Activated B cell treated with CpG ODN at 0.5 μM for 24 hours (primary cell): ENCODE results near the gene TINCR. TPM values are rescaled to one million over a fixed set of nuclear protein-coding genes. Genes with fewer than 3 reads are reported as not detected.
"Not testable (repeated sequence)": the region's sequence is repeated elsewhere in the genome, so short reads cannot be mapped to it uniquely, and the experiment has no call there.

ENCODE experiments used
- ATAC-seq: fragments of 200-7000 bp; cut with Tn5 transposase; one replicate; pipeline ENCODE4 v1.10.0; 2021; ENCODE audit warnings: low read depth, mild to moderate bottlenecking, moderate library complexity
- CTCF ChIA-PET: fragments of 350-600 bp; sonication (Branson Sonifier 250); formaldehyde crosslinking; loops from one replicate; lab custom pipeline; 2021; ENCODE audit warnings: antibody characterized with exemption; lab: Charles Lee
- POLR2A ChIA-PET: fragments of 350-600 bp; sonication (Branson Sonifier 250); formaldehyde crosslinking; loops from one replicate; lab custom pipeline; 2021; ENCODE audit warnings: antibody characterized with exemption; lab: Charles Lee
- DNase-seq: peaks from one replicate; pipeline ENCODE4 v3.0.0; 2022
- H3K27ac Mint-ChIP-seq: one replicate; pipeline ENCODE4 v1.8.0; 2020; ENCODE audit warnings: mixed read lengths
- H3K27me3 Mint-ChIP-seq: one replicate; pipeline ENCODE4 v1.8.0; 2021; ENCODE audit warnings: mixed read lengths
- H3K36me3 Mint-ChIP-seq: one replicate; pipeline ENCODE4 v1.8.0; 2021; ENCODE audit warnings: low read depth, mixed read lengths
- H3K4me1 Mint-ChIP-seq: one replicate; pipeline ENCODE4 v1.8.0; 2021; ENCODE audit warnings: mixed read lengths
- H3K4me3 Mint-ChIP-seq: one replicate; pipeline ENCODE4 v1.8.0; 2020; ENCODE audit warnings: mild to moderate bottlenecking, mixed read lengths
- H3K9me3 Mint-ChIP-seq: one replicate; pipeline ENCODE4 v1.8.0; 2020; ENCODE audit warnings: mixed read lengths
- CTCF ChIP-seq: fragments of 200-600 bp; IDR thresholded peaks from one replicate; pipeline ENCODE4 v1.8.0; 2022; ENCODE audit warnings: antibody characterized with exemption, mild to moderate bottlenecking
- intact Hi-C: fragments of 100-400 bp; cut with micrococcal nuclease; formaldehyde crosslinking; loops from one replicate; pipeline ENCODE4 v1.15.1; 2024
- total RNA-seq: library from RNA; stranded (reverse); gene quantifications from 2 replicates; pipeline ENCODE4 v1.2.3, GENCODE V29; 2022

The TINCR gene
- total RNA-seq, 1 donor from 2014 or later: 1.00 TPM

- Mint-ChIP-seq H3K9me3 (peaks cover 4% of the 10 kb centered on the region), H3K4me3 (no peak overlapping the region), H3K27me3 (peaks cover 18% of the 10 kb centered on the region), H3K4me1 (no peaks in the 10 kb centered on the region), H3K36me3 (peaks cover under 1% of the 10 kb centered on the region), H3K27ac (no peak overlapping the region)
- ATAC-seq (no peak), DNase-seq (no peak)
- ChIA-PET POLR2A (no interaction called here), CTCF (no interaction called here)
- intact Hi-C loops: no loop called here
- TF ChIP-seq CTCF: no peak
These were observed 27.5 kb downstream of the TINCR start for GRCh38 chr19:5540208-5540607.

- intact Hi-C loops: no loop called here
- ChIA-PET POLR2A (no interaction called here), CTCF (no interaction called here)
- no peak for TF ChIP-seq CTCF
- H3K4me3 Mint-ChIP-seq: no peak overlapping the region
- DNase-seq (no peak), ATAC-seq (no peak)
- peaks cover 19% of the 10 kb centered on the region for H3K9me3 Mint-ChIP-seq
- peaks cover 4% of the 10 kb centered on the region for H3K36me3 Mint-ChIP-seq
- H3K27me3 Mint-ChIP-seq: peaks cover 21% of the 10 kb centered on the region
- H3K4me1 Mint-ChIP-seq: no peaks in the 10 kb centered on the region
- H3K27ac Mint-ChIP-seq: no peak overlapping the region
These were observed 29.9 kb downstream of the TINCR start for GRCh38 chr19:5537870-5538269.

- ATAC-seq, POLR2A ChIA-PET, H3K36me3 Mint-ChIP-seq, CTCF ChIA-PET, H3K27ac Mint-ChIP-seq, H3K4me1 Mint-ChIP-seq, H3K4me3 Mint-ChIP-seq, intact Hi-C loops, DNase-seq: not testable (repeated sequence)
- Mint-ChIP-seq H3K9me3 (peaks cover 19% of the 10 kb centered on the region), H3K27me3 (peaks cover 21% of the 10 kb centered on the region)
These were observed 30.7 kb downstream of the TINCR start for GRCh38 chr19:5536982-5537579.

- Mint-ChIP-seq H3K36me3 (peaks cover 4% of the 10 kb centered on the region), H3K4me3 (no peak overlapping the region), H3K27me3 (peaks cover 21% of the 10 kb centered on the region), H3K4me1 (no peaks in the 10 kb centered on the region), H3K27ac (no peak overlapping the region), H3K9me3 (peaks cover 19% of the 10 kb centered on the region)
- ATAC-seq (no peak), DNase-seq (no peak)
- intact Hi-C loops: no loop called here
- CTCF ChIA-PET: no interaction called here
- POLR2A ChIA-PET: no interaction called here
- TF ChIP-seq CTCF: no peak
These were observed 31.3 kb downstream of the TINCR start for GRCh38 chr19:5536337-5536894.

GRCh38 chr19:5534787-5535586 lies 32.8 kb downstream of the TINCR start:
- H3K9me3 Mint-ChIP-seq: peaks cover 19% of the 10 kb centered on the region
- no peak overlapping the region for H3K4me3 Mint-ChIP-seq
- no peak for DNase-seq
- CTCF ChIA-PET: interaction anchor here (0.5 kb wide), 1 partner anchor 135 kb away, joined by 3 read pairs; no protein-coding TSS in a partner anchor
- ATAC-seq: no peak
- POLR2A ChIA-PET: no interaction called here
- TF ChIP-seq CTCF: no peak
- H3K27ac Mint-ChIP-seq: no peak overlapping the region
- H3K4me1 Mint-ChIP-seq: no peaks in the 10 kb centered on the region
- H3K36me3 Mint-ChIP-seq: peaks cover 4% of the 10 kb centered on the region
- peaks cover 20% of the 10 kb centered on the region for H3K27me3 Mint-ChIP-seq
- intact Hi-C loops: no loop called here
